DND-41 (cell line): ENCODE results near the gene ARHGAP27.

ENCODE experiments used
- EZH2 ChIP-seq: IDR thresholded peaks from 3 replicates; pipeline ENCODE4 v1.6.1; 2012; ENCODE audit warnings: borderline replicate concordance, low read depth, mild to moderate bottlenecking, moderate library complexity, low read length, inconsistent platforms; ENCODE audit not compliant: severe bottlenecking
- TF ChIP-seq, protein P1 (sequence below): IDR thresholded peaks from 2 replicates; pipeline ENCODE4 v1.5.1; 2012; ENCODE audit warnings: borderline replicate concordance, low read length, moderate library complexity, mild to moderate bottlenecking; ENCODE audit not compliant: poor library complexity, severe bottlenecking; ENCODE audit errors: extremely low read depth

DNA sequence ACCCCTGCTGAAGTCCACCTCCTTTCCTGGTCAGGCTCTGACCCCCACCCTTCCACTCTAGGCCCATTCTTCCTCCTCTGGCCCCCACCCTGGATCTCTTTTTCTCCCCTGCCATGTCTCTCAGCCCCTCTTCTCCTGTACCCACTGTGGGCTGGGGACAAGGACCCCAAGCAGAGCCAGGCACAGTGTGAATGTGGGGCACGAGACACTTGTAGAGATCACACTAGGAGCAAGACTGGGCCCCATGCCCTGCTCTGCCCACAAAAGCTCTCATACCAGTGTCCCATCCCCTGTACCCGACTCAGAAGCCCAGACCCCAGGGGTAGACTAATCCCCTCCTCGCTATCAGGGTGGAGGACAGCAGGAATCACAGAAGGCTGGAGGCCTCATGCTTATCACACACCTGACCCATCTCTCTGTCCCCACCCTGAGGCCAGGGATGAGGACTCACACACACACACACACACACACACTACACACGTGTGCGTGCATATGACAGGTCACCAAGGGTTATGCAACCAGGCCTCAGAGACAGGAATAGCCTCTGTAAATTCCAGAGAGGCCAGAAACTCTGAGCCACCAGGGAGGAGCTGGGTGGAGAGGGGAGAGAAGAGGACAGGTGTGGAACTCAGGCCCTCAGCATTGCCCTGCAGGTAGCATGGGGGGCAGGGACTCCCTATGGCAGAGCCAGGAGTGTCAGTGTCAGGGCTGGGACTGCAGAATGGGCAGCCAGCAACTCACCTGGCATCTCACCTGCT, 21.1 kb downstream of the ARHGAP27 start:
- TF ChIP-seq, protein P1, sequence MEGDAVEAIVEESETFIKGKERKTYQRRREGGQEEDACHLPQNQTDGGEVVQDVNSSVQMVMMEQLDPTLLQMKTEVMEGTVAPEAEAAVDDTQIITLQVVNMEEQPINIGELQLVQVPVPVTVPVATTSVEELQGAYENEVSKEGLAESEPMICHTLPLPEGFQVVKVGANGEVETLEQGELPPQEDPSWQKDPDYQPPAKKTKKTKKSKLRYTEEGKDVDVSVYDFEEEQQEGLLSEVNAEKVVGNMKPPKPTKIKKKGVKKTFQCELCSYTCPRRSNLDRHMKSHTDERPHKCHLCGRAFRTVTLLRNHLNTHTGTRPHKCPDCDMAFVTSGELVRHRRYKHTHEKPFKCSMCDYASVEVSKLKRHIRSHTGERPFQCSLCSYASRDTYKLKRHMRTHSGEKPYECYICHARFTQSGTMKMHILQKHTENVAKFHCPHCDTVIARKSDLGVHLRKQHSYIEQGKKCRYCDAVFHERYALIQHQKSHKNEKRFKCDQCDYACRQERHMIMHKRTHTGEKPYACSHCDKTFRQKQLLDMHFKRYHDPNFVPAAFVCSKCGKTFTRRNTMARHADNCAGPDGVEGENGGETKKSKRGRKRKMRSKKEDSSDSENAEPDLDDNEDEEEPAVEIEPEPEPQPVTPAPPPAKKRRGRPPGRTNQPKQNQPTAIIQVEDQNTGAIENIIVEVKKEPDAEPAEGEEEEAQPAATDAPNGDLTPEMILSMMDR, result no peak
- no peak for TF ChIP-seq EZH2
